Activated CD8-positive, alpha-beta T cell treated with anti-CD3 and anti-CD28 coated beads for 36 hours (primary cell): ENCODE results near the gene USP30. TPM values are rescaled to one million over a fixed set of nuclear protein-coding genes. Genes with fewer than 3 reads are reported as not detected.
A peak's percentile ranks its signal among the peaks of the same experiment; 100 is the strongest.
"Not testable (repeated sequence)": the region's sequence is repeated elsewhere in the genome, so short reads cannot be mapped to it uniquely, and the experiment has no call there.

Experiments
- ATAC-seq: fragments of 200-7000 bp; cut with Tn5 transposase; one replicate; pipeline ENCODE4 v1.10.0; 2021; ENCODE audit warnings: mild to moderate bottlenecking, moderate library complexity
- CTCF ChIA-PET: fragments of 350-600 bp; sonication (Branson Sonifier 250); formaldehyde crosslinking; loops from one replicate; lab custom pipeline; 2021; ENCODE audit warnings: antibody characterized with exemption; lab: Charles Lee
- POLR2A ChIA-PET: fragments of 350-600 bp; sonication (Branson Sonifier 250); formaldehyde crosslinking; loops from one replicate; lab custom pipeline; 2021; ENCODE audit warnings: antibody characterized with exemption; lab: Charles Lee
- DNase-seq: peaks from one replicate; pipeline ENCODE4 v3.0.0-alpha.2; 2020
- H3K27ac Mint-ChIP-seq: one replicate; pipeline ENCODE4 v1.8.0; 2021; ENCODE audit warnings: mild to moderate bottlenecking, mixed read lengths
- H3K27me3 Mint-ChIP-seq: one replicate; pipeline ENCODE4 v1.8.0; 2021; ENCODE audit warnings: mixed read lengths
- H3K36me3 Mint-ChIP-seq: one replicate; pipeline ENCODE4 v1.8.0; 2021; ENCODE audit warnings: low read depth, mixed read lengths
- H3K4me1 Mint-ChIP-seq: one replicate; pipeline ENCODE4 v1.8.0; 2021; ENCODE audit warnings: low read depth, mixed read lengths
- H3K4me3 Mint-ChIP-seq: one replicate; pipeline ENCODE4 v1.8.0; 2021; ENCODE audit warnings: mild to moderate bottlenecking, moderate library complexity, mixed read lengths
- H3K9me3 Mint-ChIP-seq: one replicate; pipeline ENCODE4 v1.8.0; 2021; ENCODE audit warnings: mixed read lengths
- CTCF ChIP-seq: fragments of 200-600 bp; IDR thresholded peaks from one replicate; pipeline ENCODE4 v1.8.0; 2022; ENCODE audit warnings: antibody characterized with exemption, mild to moderate bottlenecking
- intact Hi-C: fragments of 100-400 bp; cut with micrococcal nuclease; formaldehyde crosslinking; loops from one replicate; pipeline ENCODE4 v1.10.0; 2022
- total RNA-seq, 2 experiments: library from RNA; stranded (reverse); gene quantifications; one replicate each; pipeline ENCODE4 v1.2.3, GENCODE V29; 2021

The USP30 gene
- total RNA-seq, 2 experiments from 2014 or later = 7.4 to 10.0 TPM

- Mint-ChIP-seq H3K27me3 (peaks cover 13% of the 10 kb centered on the region), H3K9me3 (peaks cover 21% of the 10 kb centered on the region), H3K36me3 (peaks cover 3% of the 10 kb centered on the region), H3K4me1 (no peaks in the 10 kb centered on the region), H3K4me3 (no peak overlapping the region), H3K27ac (no peak overlapping the region)
- TF ChIP-seq CTCF = no peak
- ATAC-seq (no peak), DNase-seq (no peak)
- ChIA-PET POLR2A (no interaction called here), CTCF (no interaction called here)
- intact Hi-C loops = no loop called here
These were observed 15.4 kb upstream of the USP30 start for GRCh38 chr12:109036975-109037374.

GRCh38 chr12:109044241-109044640, 8.1 kb upstream of the USP30 start:
- Mint-ChIP-seq H3K4me3 (no peak overlapping the region), H3K36me3 (no peaks in the 10 kb centered on the region), H3K27me3 (peaks cover 17% of the 10 kb centered on the region), H3K9me3 (peaks cover 4% of the 10 kb centered on the region), H3K4me1 (peaks cover 2% of the 10 kb centered on the region), H3K27ac (no peak overlapping the region)
- no peak for ATAC-seq
- intact Hi-C loops = no loop called here
- no peak for DNase-seq
- ChIA-PET POLR2A (no interaction called here), CTCF (no interaction called here)
- TF ChIP-seq CTCF = no peak

GRCh38 chr12:109047081-109047805, 5.1 kb upstream of the USP30 start:
- ChIA-PET POLR2A (interaction anchor here (0.6 kb wide), 1 partner anchor 316 kb away, joined by 3 read pairs; the partner anchor contains the start of gene CORO1C), CTCF (no interaction called here)
- Mint-ChIP-seq H3K4me3 (no peak overlapping the region), H3K27ac (no peak overlapping the region), H3K27me3 (peaks cover 7% of the 10 kb centered on the region), H3K4me1 (peaks cover 7% of the 10 kb centered on the region), H3K36me3 (peaks cover 6% of the 10 kb centered on the region), H3K9me3 (no peaks in the 10 kb centered on the region)
- ATAC-seq (no peak), DNase-seq (no peak)
- intact Hi-C loops = no loop called here
- no peak for TF ChIP-seq CTCF

GRCh38 chr12:109048706-109049105, 3.7 kb upstream of the USP30 start:
- ATAC-seq, CTCF ChIA-PET, DNase-seq, H3K4me1 Mint-ChIP-seq, POLR2A ChIA-PET, H3K27ac Mint-ChIP-seq, H3K27me3 Mint-ChIP-seq, intact Hi-C loops, H3K36me3 Mint-ChIP-seq, H3K9me3 Mint-ChIP-seq, H3K4me3 Mint-ChIP-seq: not testable (repeated sequence)

- DNase-seq, H3K4me3 Mint-ChIP-seq, POLR2A ChIA-PET, CTCF ChIA-PET, H3K9me3 Mint-ChIP-seq, H3K27ac Mint-ChIP-seq, H3K27me3 Mint-ChIP-seq, ATAC-seq, H3K36me3 Mint-ChIP-seq, intact Hi-C loops, H3K4me1 Mint-ChIP-seq: not testable (repeated sequence)
These were observed 2.6 kb upstream of the USP30 start for GRCh38 chr12:109049794-109050193.

- intact Hi-C loops = loop anchor here (2.0 kb wide), 1 partner anchor 41 kb away; the partner anchor contains the start of gene ALKBH2
- Mint-ChIP-seq H3K27ac (peak overlapping the region; percentile 93), H3K4me1 (peaks cover 10% of the 10 kb centered on the region), H3K4me3 (peak overlapping the region; percentile 81), H3K27me3 (no peaks in the 10 kb centered on the region), H3K9me3 (no peaks in the 10 kb centered on the region), H3K36me3 (peaks cover 7% of the 10 kb centered on the region)
- POLR2A ChIA-PET = interaction anchor here (1.1 to 1.8 kb wide), 3 partner anchors 39 to 60 kb away, joined by 3 to 7 read pairs (median 4); no protein-coding TSS in a partner anchor
- ATAC-seq (no peak), DNase-seq (no peak)
- CTCF ChIA-PET = interaction anchor here (0.9 to 1.2 kb wide), 4 partner anchors 35 to 342 kb away, joined by 3 to 5 read pairs (median 3); partner anchors contain the start of gene ALKBH2
- no peak for TF ChIP-seq CTCF
These were observed 321 bp upstream of the USP30 start for GRCh38 chr12:109052097-109052413.
